ENCODE results near the gene TECTB.

Gene TECTB

GRCh38 chr10:112349521-112350085, 66.4 kb downstream of the TECTB start:
- DNase-seq: no peak

GRCh38 chr10:112351146-112351545, 67.9 kb downstream of the TECTB start:
- DNase-seq: no peak

- DNase-seq: no peak
Measured at GRCh38 chr10:112352044-112352443, 68.8 kb downstream of the TECTB start.

- DNase-seq: no peak
Measured at GRCh38 chr10:112353046-112353445, 69.8 kb downstream of the TECTB start.

Data from activated CD4-positive, alpha-beta T cell treated with anti-CD3 and anti-CD28 coated beads, Interleukin-2, amount 50 U/mL, for 16 hours (primary cell).